Suprapubic skin (tissue), 3 donors: ENCODE measurements around the gene PLA2R1.

ENCODE experiments used
- CTCF ChIP-seq, 2 donors: fragments of 200-600 bp in 1 of 2; fragments of 450-650 bp in 1 of 2; sonication (generic) in 1 of 2; IDR thresholded peaks; one replicate each; pipeline ENCODE4 v1.5.1; 2016 to 2019; ENCODE audit warnings: antibody characterized with exemption in 2 of 2, mild to moderate bottlenecking in 1 of 2, moderate library complexity in 1 of 2
- POLR2A ChIP-seq, 2 donors: fragments of 450-650 bp; IDR thresholded peaks; one replicate each; pipeline ENCODE4 v1.6.1; 2017; ENCODE audit warnings: antibody characterized with exemption in 2 of 2, mild to moderate bottlenecking in 2 of 2, moderate library complexity in 2 of 2

DNA sequence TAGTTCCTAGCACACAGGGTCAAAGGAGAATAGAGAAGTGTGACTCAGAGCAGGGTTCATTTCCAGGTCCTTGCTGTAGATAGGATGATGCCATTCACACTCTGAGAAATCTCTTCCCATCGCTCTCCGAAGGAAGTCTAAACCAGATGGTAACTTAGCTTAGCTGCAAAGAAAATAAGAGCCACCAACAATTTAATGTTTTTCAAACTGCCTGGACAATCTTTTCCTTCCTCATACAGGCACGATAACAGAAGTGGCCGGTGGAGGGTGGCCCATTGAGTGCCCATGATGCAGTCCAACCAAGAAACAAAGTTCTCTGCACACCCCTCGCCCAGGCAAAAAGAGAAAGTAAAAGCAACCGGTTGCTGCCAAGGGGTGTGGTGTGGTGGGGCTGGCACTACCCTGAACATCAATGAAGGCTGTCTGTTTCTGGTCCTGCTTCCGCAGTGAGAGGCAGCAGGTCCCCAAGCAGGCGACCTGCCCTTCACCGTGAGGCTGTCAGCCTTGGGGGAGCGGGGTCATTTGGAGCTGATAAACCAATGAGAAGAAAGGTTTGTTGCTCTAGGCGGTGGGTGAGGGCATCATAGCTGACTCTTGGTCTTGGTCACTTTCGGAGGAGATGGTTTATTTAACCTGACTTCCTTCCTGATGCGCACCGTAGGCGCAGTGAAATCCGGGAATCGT, 158.8 kb downstream of the PLA2R1 start:
- TF ChIP-seq POLR2A (IDR thresholded peaks at IDR 0.05) = no peak
- TF ChIP-seq CTCF (IDR thresholded peaks at IDR 0.05) = no peak
